Measurements from ENCODE around the gene ASIC2.

DNA sequence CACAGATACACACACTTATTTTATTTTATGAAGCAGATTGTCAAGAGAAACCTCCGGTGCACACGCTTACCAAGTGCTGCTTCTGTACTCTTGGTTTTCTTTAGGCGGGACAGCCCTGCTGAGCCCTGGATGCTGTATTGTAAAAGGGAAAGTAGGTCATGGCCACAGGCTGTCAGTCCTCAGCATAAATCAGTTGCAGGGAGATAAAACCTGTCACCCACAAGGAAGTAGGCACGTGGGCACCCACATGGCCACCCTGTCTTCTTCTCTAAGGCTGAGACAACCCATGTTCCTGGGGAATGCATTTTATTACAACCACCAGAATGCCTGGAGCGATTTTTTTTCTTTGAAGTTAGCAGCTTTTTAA lies 59.3 kb downstream of the ASIC2 start:
- TF ChIP-seq, protein P1, sequence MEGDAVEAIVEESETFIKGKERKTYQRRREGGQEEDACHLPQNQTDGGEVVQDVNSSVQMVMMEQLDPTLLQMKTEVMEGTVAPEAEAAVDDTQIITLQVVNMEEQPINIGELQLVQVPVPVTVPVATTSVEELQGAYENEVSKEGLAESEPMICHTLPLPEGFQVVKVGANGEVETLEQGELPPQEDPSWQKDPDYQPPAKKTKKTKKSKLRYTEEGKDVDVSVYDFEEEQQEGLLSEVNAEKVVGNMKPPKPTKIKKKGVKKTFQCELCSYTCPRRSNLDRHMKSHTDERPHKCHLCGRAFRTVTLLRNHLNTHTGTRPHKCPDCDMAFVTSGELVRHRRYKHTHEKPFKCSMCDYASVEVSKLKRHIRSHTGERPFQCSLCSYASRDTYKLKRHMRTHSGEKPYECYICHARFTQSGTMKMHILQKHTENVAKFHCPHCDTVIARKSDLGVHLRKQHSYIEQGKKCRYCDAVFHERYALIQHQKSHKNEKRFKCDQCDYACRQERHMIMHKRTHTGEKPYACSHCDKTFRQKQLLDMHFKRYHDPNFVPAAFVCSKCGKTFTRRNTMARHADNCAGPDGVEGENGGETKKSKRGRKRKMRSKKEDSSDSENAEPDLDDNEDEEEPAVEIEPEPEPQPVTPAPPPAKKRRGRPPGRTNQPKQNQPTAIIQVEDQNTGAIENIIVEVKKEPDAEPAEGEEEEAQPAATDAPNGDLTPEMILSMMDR (conservative IDR thresholded peaks at IDR 0.05; ENCODE audit: low read depth in 2 of 2), result no peak
- TF ChIP-seq, protein P2, sequence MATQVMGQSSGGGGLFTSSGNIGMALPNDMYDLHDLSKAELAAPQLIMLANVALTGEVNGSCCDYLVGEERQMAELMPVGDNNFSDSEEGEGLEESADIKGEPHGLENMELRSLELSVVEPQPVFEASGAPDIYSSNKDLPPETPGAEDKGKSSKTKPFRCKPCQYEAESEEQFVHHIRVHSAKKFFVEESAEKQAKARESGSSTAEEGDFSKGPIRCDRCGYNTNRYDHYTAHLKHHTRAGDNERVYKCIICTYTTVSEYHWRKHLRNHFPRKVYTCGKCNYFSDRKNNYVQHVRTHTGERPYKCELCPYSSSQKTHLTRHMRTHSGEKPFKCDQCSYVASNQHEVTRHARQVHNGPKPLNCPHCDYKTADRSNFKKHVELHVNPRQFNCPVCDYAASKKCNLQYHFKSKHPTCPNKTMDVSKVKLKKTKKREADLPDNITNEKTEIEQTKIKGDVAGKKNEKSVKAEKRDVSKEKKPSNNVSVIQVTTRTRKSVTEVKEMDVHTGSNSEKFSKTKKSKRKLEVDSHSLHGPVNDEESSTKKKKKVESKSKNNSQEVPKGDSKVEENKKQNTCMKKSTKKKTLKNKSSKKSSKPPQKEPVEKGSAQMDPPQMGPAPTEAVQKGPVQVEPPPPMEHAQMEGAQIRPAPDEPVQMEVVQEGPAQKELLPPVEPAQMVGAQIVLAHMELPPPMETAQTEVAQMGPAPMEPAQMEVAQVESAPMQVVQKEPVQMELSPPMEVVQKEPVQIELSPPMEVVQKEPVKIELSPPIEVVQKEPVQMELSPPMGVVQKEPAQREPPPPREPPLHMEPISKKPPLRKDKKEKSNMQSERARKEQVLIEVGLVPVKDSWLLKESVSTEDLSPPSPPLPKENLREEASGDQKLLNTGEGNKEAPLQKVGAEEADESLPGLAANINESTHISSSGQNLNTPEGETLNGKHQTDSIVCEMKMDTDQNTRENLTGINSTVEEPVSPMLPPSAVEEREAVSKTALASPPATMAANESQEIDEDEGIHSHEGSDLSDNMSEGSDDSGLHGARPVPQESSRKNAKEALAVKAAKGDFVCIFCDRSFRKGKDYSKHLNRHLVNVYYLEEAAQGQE (IDR thresholded peaks at IDR 0.05; ENCODE audit: unreplicated experiment), result no peak
- no peak for TF ChIP-seq EZH2phosphoT487 (IDR thresholded peaks at IDR 0.05; ENCODE audit: unreplicated experiment)
- TF ChIP-seq ZNF114 (CRISPR knock-in tag; IDR thresholded peaks at IDR 0.05), result no peak
- no peak for TF ChIP-seq NANOG (IDR thresholded peaks at IDR 0.05; ENCODE audit: borderline replicate concordance)
- TF ChIP-seq POLR2AphosphoS5 (IDR thresholded peaks at IDR 0.05; ENCODE audit: low read depth), result no peak
- TF ChIP-seq EZH2 (IDR thresholded peaks at IDR 0.05; ENCODE audit: low read depth, unreplicated experiment), result no peak
- TF ChIP-seq CREB1 (CRISPR knock-in tag; IDR thresholded peaks at IDR 0.05; ENCODE audit: low read depth), result no peak
- TF ChIP-seq ZNF331 (CRISPR knock-in tag; IDR thresholded peaks at IDR 0.05; ENCODE audit: low read depth), result no peak
- TF ChIP-seq STAT1 (IDR thresholded peaks at IDR 0.05; ENCODE audit: unreplicated experiment), result no peak
- TF ChIP-seq, protein P3, sequence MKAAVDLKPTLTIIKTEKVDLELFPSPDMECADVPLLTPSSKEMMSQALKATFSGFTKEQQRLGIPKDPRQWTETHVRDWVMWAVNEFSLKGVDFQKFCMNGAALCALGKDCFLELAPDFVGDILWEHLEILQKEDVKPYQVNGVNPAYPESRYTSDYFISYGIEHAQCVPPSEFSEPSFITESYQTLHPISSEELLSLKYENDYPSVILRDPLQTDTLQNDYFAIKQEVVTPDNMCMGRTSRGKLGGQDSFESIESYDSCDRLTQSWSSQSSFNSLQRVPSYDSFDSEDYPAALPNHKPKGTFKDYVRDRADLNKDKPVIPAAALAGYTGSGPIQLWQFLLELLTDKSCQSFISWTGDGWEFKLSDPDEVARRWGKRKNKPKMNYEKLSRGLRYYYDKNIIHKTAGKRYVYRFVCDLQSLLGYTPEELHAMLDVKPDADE (IDR thresholded peaks at IDR 0.05), result no peak
